GM19328 (cell line): ENCODE data around the gene LAMC1.
"Not testable (repeated sequence)": the region's sequence is repeated elsewhere in the genome, so short reads cannot be mapped to it uniquely, and the experiment has no call there.

Source experiments
- ATAC-seq: cut with Tn5 transposase; IDR thresholded peaks from one replicate; pipeline ENCODE4 v1.9.1; 2021; ENCODE audit warnings: mild to moderate bottlenecking, moderate library complexity; ENCODE audit not compliant: unreplicated experiment

Gene LAMC1

DNA sequence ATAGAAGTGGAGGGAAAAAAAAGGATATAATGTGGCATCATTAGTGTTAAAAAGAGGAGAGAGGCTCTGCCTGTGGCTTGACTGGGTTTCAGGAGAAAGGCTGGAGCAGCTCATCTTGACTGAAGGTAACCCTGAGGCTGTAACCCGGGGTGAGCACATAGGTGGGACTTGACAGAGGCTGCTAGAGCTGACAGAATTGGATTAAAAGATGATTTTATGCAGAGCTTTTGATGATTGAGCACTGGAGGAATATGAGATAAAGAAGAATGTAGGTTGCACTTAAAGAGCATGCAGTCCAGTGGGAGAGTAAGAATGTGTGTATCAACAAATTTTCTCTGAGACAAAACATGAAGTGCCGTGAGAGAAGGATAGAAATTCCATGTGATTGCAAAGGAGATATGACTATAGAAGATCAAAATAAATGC, 17.3 kb downstream of the LAMC1 start:
- no peak for ATAC-seq

DNA sequence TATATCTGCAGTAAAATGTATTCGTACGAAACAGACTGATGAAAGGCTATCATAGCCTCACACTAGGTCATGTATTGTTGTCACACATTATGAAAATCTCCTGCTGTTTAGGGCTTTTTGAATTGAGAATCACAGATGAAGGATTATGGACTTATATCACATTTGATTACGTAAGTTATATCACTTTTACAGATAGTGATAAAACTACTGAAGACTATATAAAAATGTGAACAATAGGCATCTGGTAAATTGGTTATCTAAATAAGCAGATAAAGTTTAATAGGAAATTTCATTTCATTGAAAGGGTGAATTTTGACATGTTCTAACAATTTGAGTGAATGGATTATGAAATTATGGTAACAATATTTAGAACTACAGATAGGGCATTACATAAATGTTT, 20.0 kb downstream of the LAMC1 start:
- ATAC-seq, result no peak

DNA sequence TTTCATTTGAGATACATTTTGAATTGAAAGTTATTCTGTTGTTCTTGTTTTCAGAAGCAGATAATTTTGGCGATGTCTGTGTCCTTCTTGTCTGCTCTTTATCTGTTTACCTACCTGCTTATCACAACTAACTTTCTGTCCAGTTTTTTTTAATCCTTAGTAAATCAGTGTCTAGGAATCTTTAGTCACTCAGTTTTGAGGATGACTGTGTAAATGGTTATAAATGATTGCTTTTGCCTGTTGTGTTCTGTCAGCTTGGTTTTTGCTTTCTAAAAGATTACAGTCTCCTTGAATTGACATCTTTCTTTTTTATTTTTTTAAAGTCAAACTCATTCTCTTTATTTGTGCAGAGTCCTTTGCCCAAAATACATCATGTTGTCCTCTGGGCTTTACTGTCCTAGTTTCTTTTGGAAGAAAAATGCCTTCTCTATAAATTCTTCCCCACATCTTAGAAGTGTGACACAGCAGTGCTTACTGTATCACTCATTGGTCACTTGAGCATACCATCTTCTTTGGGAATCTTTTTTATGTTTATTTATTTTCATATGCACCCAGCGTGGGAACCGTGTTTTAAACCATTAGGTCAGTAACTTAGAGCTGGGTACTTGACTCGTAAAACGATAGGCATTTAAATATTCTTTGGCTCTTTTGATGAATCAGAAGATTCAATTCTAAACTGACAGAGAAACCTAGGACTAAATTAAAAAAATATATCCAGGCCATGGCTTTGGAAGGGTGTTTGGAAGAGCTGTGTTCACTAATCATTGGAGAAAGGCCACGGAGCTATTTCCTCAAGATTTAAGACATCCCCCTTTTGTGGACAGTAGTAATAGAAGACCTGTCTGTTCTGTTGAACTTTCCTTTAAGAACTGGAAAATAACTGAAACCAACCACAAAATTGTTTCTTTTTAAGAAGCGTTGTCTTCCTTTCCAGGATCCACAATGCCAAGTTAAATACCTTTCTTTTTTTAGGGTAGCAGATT, 20.9 kb downstream of the LAMC1 start:
- ATAC-seq, result no peak

DNA sequence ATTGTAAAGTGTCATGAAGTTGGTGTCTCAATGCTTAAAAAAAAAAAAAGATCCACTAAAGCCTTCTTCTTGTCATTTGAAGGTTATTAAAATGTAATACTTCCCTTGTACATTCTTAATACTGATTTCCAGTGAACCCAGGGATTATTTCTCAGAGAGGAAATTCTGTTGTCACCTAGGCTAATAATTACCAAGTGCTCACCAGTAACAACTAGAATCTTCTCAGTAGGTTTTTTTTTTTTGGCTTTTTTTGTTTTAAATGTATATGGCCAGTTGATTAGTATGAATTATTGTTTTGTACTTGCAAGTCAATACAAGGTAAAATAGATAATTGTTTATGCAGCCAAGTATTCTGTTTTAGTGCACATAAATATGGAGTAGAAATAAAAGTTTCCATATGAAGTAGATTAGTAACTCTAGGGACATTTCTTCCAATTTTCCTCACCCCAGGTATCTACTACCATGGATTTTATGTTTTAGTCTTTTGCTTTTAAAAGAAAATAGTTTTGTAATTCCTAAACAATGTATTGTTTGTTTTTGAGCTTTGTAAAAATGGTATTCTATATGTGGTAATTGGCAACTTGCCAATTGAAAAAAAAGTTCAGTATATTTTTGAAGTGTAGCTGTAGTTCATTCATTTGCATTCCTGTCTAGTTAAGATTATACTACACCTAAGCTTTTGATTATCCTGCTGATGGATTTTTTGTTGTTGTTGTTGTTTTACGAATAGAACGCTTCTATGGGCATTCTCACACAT, 21.9 kb downstream of the LAMC1 start:
- no peak for ATAC-seq

DNA sequence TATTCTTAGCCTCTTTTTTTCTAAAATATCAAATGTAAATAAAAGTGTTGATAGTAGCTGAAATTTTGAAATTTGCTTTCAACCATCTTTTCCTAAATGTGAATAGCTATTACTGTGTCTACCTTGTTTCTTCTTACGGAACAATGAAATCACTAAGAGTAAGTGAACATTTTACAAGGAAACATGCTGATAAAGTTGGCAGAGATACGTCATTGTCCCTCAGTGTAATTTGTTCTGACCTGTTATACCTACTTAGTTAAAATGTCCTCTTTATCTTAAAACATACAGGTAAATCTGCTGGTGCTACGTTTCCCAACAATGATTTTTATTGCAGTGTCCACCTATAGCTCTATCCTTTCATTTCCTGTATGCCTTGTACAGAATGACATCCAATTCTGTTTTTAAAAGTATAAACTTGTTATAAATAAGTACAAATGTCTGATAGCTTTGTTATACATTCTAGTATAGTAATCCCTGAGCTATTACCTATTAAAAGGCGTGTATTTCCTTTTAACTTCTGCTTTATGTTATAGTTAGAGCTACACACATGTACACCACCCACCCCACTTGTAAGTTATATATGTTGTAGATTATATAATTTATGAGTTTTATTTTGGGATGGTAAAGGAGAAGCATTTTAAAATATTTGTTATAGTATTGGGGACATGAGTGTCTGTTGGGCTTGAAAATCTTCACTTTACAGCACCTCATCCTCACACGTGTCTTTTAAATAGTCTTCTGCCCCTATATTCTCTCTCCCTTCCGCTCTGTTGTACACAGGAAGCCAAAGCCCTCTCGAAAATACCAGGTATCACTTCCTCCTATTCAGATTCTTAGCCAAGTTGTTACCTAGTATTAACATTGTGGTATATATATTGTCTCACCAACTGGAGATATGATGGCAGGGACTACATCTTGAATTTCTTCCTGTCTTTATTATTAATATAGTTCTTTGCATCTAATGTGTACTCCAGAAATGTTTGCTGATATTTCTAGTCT, 25.2 kb downstream of the LAMC1 start:
- ATAC-seq, result peak; percentile 97

DNA sequence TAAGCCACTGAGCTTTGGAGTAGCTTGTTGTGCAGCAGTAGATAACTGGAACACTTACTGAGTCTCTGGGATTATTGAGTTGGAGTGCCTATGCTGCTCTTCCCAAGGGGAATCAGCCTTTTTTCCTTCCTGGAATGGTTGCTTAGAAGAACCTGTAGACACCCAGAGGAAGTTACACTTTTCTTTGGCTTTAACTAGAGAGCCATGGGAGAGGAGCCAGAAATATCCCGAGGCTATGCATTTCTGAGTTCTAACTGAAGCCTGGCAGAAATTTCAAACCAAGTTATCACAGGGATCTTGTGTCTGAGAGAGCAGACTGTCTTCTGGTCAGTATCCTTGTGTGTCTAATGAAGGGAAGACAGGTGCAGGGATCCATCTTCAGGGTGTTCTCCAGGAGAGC, 28.3 kb downstream of the LAMC1 start:
- ATAC-seq, result no peak

DNA sequence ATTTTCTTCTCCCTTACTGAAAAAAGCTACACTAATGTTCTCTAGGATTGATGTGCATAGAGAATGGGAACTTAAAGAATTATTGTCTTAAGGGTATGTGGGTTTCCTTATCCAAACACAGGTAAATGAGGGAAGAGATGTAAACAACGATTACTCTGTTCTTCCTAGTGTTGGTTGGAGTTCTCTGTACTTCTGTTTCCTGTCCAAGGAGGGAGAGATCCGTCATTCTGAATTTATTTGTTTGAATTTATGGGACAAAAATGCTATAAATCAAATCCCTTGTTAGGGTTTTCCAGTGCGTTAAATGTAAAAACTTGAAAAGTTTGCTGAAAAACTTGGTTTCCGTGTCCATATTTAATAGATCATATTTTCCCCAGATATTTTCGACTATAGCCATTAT, 29.6 kb downstream of the LAMC1 start:
- no peak for ATAC-seq

DNA sequence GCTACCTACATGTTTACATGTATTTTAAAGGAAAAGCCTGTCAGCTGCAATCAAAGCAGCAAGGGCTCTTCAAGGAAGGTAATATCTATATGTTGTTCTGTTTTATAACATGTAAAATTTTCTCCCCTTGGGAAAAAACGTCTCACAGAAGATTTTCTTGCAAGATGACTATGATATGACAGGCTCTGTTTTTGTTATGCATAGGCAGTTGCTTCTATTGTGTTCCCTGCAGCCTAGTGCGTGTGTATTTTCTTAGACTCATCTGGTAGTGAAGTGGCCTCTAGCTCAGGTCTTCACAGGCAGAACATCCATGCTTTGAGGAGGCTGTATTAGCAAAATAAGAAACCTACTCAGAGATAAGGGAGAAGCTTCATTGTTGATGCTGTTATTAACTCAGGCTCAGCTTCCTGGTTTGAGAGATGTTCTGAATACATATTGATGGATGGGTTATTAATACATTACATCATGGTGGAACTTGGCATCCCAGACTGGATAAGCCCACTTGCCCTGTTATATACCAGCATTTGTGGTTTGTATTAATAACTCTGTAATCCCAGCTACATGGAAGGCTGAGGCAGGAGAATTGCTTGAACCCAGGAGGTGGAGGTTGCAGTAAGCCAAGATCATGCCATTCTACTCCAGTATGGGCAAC, 35.8 kb downstream of the LAMC1 start:
- no peak for ATAC-seq

DNA sequence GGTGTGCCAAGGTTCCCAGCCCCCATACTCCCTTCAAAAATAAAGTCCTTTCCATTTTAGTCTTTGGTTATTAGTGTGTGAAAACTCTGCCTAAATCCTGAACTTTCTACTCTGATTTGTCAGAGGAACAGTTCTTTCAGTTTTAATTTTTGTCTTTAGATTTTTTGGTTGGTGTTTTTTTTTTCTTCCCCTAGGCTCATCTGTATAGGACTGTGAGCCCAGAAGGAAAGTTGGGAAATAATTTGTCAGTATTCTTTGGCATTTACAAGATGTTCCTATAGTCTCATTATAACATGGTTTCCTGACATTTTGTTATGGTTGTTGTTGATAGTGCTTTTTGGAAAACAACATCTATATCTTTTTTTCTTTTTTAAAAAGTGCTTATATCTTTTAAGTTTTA, 38.0 kb downstream of the LAMC1 start:
- no peak for ATAC-seq

DNA sequence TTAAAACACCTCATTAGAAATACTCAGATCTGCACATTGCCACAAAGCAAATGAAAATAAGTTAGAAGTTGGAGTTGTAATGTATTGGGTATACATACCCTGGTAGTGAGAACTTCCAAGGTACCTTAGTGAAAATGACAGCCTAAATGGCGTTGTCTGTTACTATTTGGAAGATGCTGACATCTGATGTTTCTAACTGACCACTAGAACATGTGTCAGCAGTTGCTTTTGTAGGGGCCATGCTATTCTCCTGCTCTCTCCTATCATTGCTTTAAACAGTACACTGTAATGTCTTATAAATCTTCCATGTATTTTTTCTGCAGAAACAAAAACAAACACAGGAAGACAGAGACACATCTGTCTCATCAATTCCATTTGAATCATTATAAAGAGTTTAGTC, 40.1 kb downstream of the LAMC1 start:
- no peak for ATAC-seq

DNA sequence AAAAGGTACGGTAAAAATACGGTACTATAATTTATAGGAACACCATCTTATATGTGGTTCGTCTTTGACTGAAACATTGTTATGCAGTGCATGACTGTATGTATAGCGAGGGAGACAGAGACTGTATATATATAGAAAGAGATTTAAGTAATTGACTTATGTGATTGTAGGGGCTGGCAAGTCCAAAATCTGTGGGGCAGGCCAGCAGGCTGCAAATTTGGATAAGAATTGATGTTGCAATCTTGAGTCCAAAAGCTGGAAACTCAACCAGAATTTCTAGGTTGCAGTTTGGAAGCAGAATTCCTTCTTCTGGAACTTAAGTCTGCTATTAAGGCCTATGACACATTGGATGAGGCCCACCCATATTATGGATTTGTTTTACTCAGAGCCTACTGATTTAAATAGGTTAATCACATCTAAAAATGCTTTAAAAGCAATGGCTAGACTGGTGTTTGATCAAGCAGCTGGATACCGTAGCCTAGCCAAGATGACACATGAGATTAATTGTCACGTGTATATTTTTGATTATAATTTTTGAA, 42.0 kb downstream of the LAMC1 start:
- ATAC-seq, result no peak

DNA sequence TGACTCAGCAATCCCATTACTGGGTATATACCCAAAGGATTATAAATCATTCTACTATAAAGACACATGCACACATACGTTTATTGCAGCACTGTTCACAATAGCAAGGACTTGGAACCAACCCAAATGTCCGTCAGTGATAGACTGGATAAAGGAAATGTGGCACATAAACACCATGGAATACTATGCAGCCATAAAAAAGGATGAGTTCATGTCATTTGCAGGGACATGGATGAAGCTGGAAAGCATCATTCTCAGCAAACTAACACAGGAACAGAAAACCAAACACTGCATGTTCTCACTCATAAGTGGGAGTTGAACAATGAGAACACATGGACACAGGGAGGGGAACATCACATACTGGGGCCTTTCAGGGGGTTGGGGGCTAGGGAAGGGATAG, 43.2 kb downstream of the LAMC1 start:
- not testable (repeated sequence) for ATAC-seq

DNA sequence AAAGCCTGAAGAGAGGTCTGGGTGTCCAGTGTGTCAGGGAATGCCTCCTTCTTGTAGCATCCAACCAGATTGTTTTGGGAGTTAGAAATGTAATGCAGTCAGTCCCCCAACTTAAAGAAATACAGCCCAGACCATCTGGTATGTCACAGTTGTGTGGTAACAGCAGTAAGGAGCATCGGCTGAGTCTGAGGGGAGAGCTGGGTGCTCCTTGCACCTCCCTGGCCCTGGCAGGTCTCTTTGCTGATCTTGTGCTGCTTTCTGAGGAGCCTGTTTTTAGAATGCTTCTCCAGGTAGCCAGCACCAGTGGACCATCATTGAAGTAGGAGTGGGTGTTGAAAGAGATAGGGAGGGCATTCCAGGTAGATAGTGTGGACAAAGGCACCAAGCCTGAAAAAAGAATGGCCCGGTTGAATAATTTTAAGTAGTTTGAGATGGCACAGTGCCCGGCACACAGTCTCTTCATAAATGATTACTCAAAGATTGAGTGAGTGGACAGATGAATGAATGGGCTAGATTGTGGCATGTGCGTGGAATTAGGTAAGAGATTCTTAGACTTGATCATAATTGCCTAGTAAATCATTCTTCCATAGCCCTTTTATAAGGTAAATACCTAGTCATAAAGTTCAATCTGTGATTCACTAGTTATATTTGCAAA, 46.5 kb downstream of the LAMC1 start:
- ATAC-seq, result no peak

DNA sequence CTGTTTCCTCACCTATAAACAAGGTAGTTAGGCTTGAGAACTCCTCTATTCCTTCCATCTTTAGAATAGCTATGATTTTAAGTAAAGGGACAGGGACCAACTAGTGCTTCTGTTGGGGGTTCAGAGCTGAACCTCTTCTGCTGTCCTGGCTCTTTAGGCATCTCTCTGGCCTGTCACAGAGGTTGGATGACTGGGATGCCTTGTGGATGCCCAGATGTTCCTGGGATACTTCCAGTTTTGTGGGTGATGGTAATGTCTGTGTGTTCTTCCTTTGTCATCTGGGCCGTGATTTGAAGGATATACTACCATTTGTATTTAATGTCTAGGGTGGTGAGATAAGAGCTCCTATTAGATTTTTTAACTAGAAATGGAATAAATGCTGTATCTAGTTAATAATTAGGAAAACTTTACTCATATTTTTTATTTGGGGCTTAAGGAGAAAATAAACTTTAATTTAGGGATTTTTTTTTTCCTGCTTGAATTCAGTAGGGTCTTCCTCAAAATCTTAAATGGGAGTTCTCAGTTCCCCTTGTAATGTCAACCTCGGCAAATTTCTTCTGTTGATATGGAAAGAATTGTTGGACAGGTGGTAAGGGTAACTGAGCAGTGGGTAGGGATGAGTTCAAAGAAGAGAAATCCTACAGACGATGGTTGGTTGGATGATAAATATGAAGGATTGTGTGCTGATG, 47.2 kb downstream of the LAMC1 start:
- ATAC-seq, result no peak

DNA sequence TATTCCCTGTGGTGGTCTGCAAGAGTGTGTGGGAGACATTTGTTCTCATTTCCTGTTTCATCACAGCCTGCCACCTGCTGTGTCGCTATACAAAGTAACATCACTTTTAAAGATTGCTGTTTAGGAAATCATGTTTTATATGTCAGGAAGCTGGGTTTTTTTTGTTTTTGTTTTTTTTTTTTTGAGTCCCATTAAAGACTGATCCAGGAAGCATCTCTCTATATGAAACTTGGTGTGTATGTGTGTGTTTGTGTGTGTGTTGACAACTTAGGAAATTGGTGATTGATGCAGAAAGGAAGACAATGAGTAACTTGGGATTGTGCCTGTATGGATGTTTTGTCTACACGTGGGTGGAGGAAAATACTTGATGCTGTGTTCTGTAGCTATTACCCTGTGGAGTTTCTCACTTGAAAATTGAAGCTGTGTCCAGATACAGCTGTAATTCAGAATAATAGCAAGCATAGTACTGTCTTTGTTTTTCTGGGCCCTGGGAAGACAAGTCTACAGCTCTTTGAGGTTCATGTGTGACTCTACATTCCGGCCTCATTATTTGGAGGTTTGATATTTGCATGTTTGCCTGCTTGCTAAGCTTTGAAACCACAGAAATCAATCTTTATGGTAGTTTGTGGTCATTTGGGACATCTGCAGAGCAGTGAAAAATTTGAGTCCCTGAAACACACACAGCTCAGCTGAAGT, 47.9 kb downstream of the LAMC1 start:
- peak; percentile 83 for ATAC-seq

DNA sequence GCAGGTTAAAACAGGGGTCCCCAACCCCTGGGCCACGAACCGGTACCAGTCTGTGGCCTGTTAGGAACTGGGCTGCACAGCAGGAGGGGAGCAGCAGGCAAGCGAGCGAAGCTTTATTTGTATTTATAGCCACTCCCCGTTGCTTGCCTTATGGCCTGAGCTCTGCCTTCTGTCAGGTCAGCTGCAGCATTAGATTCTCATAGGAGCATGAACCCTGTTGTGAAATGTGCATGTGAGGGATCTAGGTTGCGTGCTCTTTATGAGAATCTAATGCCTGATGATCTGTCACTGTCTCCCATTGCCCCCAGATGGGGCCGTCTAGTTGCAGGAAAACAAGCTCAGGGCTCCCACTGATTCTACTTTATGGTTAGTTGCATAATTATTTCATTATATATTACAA, 49.4 kb downstream of the LAMC1 start:
- not testable (repeated sequence) for ATAC-seq

DNA sequence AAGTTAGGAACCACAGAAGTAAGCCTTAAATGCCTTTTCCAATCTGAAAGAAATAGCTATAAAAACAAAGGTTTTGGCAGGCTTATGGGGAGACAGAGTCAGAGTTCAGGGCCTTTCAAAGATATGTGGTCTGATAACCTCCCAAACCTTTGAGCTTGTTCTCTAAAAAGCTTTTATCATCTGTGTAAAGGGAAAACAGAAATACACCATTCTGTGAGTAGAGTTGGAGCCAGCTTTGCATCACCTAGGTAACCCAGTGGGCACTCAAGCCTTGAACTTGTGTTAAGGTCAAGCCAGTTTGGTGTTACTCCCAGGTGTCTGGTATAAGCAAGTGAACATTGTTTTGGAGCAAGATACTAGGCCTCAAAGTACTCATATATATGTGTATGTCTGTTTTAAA, 50.1 kb downstream of the LAMC1 start:
- ATAC-seq, result no peak

DNA sequence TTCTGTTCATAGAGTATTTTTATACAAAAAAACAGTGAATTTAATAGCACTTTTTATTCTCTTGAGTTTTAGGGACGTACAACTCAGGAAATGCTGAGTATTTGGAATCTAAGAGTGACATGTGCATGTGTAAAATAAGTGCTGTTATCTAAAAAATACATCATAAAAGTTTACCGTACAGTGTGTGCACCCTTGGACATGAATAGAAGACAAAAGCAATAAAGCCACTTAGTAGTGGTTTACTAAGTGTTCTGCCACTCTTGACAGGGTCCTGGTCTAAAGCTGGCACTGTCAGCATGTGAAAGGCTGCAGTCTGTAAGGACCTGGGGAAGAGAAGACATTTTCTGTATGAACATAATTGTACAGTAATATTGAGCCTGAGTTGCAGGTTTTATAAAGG, 51.0 kb downstream of the LAMC1 start:
- no peak for ATAC-seq
